DND-41 (cell line): Measurements from ENCODE around the gene FUZ.

ENCODE experiments used
- CTCF ChIP-seq: IDR thresholded peaks from 2 replicates; pipeline ENCODE4 v1.5.1; 2012; ENCODE audit warnings: borderline replicate concordance, low read length, moderate library complexity, mild to moderate bottlenecking; ENCODE audit not compliant: poor library complexity, severe bottlenecking; ENCODE audit errors: extremely low read depth
- EZH2 ChIP-seq: IDR thresholded peaks from 3 replicates; pipeline ENCODE4 v1.6.1; 2012; ENCODE audit warnings: borderline replicate concordance, low read depth, mild to moderate bottlenecking, moderate library complexity, low read length, inconsistent platforms; ENCODE audit not compliant: severe bottlenecking

DNA sequence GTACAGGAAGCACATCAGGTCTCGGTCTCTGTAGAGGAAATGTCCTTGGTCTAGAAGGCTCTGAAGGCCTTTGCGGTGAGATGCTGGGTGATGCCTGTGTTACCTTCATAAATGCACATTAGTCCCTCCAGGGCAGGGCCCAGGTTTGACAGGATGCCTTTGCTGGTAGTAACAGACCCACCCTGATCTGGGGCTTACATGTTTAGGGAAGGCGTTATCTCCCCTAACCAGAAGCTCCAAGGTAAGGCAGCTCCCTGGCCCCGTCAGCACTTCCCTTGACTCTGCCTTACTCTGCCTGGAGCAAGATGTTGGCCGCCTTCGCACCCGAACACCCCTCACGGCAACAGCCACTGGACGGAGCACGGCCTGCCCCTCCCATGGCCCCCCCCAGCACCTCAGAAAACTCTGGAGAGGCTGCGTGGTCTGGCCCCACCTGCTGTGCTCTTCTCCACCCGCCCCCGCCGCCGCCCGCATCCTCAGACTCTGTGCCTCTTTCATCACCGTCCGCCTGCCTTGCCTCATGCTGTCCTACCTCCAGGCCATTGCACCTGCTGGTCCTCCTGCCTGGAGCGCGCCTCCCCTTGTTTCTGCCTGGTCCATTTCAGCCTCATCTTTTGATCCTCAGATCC is 37.2 kb downstream of the FUZ start:
- TF ChIP-seq EZH2 (no peak), CTCF (no peak)
